Body of pancreas (tissue), 4 donors: ENCODE measurements around the gene GGT7. TPM values are rescaled to one million over a fixed set of nuclear protein-coding genes. Genes with fewer than 3 reads are reported as not detected.

Experiments used
- ATAC-seq: fragments of 150-250 bp; one replicate; pipeline ENCODE4 v1.9.1; 2016
- DNase-seq, 4 donors: peaks; one replicate each; pipeline ENCODE4 v3.0.0-alpha.2; 2019
- H3K27ac ChIP-seq, 4 donors: fragments of 200-600 bp; sonication (generic); 1 replicate in 3 of 4; 2 replicates in 1 of 4; pipeline versions ENCODE4 v1.5.1 to v1.6.1; 2016 to 2019; ENCODE audit warnings: mild to moderate bottlenecking in 1 of 4, mixed read lengths in 1 of 4, moderate library complexity in 1 of 4
- H3K27me3 ChIP-seq, 2 donors: fragments of 200-600 bp; sonication (generic); one replicate each; pipeline ENCODE4 v1.6.0; 2016; ENCODE audit warnings: mild to moderate bottlenecking in 1 of 2
- H3K36me3 ChIP-seq, 2 donors: fragments of 200-600 bp; sonication (generic); replicated peaks in 1 of 2; 2 replicates each; pipeline ENCODE4 v1.5.1; 2016; ENCODE audit warnings: low read depth in 2 of 2; ENCODE audit not compliant: insufficient read depth in 1 of 2
- H3K4me1 ChIP-seq: fragments of 200-600 bp; sonication (generic); one replicate; pipeline ENCODE4 v1.6.0; 2016
- H3K4me3 ChIP-seq, 2 donors: fragments of 200-600 bp; sonication (generic); 1 replicate in 1 of 2; 2 replicates in 1 of 2; pipeline ENCODE4 v1.5.1; 2016 to 2019
- H3K9me3 ChIP-seq, 3 donors: fragments of 200-600 bp; sonication (generic); 1 replicate in 2 of 3; 2 replicates in 1 of 3; pipeline ENCODE4 v1.5.1; 2016
- CTCF ChIP-seq, 7 experiments: fragments of 450-650 bp in 4 of 7; fragments of 200-600 bp in 3 of 7; sonication (generic) in 3 of 7; IDR thresholded peaks; one replicate each; pipeline ENCODE4 v1.5.1; 2016 to 2019; ENCODE audit warnings: antibody characterized with exemption in 7 of 7
- POLR2A ChIP-seq, 3 donors: fragments of 450-650 bp; IDR thresholded peaks; one replicate each; pipeline ENCODE4 v1.6.1; 2016; ENCODE audit warnings: antibody characterized with exemption in 3 of 3, mild to moderate bottlenecking in 2 of 3
- WGBS, 2 donors: methylation state at CpG; one replicate each; pipeline ENCODE4 v1.1.5; 2017; 5-methylcytosine and 5-hydroxymethylcytosine counted together
- intact Hi-C: fragments of 100-400 bp; cut with DNase I; formaldehyde crosslinking; loops from one replicate; pipeline ENCODE4 v1.15.1; 2023
- total RNA-seq, 2 donors: library from RNA; depleted of rRNA; stranded (reverse); fragments of >200 nt; gene quantifications; one replicate each; pipeline ENCODE4 v1.1.0, GENCODE V29; 2016

GGT7 gene
- total RNA-seq, 2 donors from 2014 or later, result 19.2 to 22.7 TPM

DNA sequence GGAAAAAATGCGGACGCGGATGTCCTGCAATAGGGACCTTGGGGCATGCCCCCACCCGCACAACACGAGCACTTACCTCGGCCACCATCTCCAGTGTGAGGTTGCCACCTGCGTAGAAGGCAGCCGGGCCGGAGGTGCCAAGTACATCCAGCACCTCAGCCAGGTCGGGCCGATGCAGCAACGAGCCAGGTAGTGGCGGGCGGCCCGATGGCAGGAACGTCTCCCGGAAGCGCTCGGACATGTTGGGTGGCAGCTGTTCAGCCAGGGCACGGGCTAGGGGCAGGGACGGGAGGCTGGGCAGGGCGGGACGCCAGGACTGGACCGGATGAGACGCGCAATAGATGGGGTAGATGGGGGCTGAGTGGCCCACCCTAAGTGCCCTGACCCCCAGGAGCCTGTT is 13.3 kb downstream of the GGT7 start:
- intact Hi-C loops, result no loop called here

DNA sequence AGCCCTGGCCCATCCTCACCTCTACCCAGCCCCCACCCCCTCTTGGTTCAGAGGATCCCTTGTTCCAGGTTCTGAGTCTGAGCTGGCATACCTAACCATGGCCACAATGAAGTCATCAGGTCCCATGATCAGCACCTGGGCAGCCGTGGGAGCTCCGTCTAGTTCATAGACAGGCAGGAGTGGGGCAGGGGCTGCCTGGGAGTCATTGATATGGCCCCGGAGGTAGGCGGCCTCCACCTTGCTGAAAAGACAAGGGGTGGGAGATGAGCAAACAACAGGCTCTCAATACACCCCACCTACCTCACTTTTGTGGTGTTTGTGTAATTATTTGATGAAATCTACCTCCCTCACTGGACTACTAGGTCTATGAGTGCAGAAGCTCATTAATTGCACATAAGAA is 20.4 kb downstream of the GGT7 start:
- H3K4me1 ChIP-seq, result no peaks in the 10 kb centered on the region
- DNase-seq (no peak), ATAC-seq (no peak)
- no peak overlapping the region for H3K4me3 ChIP-seq
- intact Hi-C loops, result no loop called here
- no peaks in the 10 kb centered on the region for H3K27me3 ChIP-seq
- H3K27ac ChIP-seq, result no peak overlapping the region
- TF ChIP-seq POLR2A (IDR thresholded peaks at IDR 0.05) (no peak), CTCF (IDR thresholded peaks at IDR 0.05) (no peak)
- H3K9me3 ChIP-seq, result no peaks in the 10 kb centered on the region
- H3K36me3 ChIP-seq, result peaks cover 0 to 8% of the 10 kb centered on the region in 2 donors
- WGBS, 2 donors, result 83 to 90% methylated on average over 1 to 4 of the region's 4 CpGs

More for the DNA sequence above, 13.3 kb downstream of the GGT7 start:
- Histone ChIP-seq H3K36me3 (no peaks in the 10 kb centered on the region), H3K27ac (no peak overlapping the region), H3K27me3 (no peaks in the 10 kb centered on the region), H3K4me3 (no peak overlapping the region), H3K9me3 (no peaks in the 10 kb centered on the region), H3K4me1 (peaks cover 6% of the 10 kb centered on the region)
- 95% methylated on average over 26 of the region's 26 CpGs for WGBS, 2 donors
- no peak for DNase-seq
- no peak for TF ChIP-seq CTCF (IDR thresholded peaks at IDR 0.05)
- no peak for TF ChIP-seq POLR2A (IDR thresholded peaks at IDR 0.05)
- ATAC-seq, result no peak

- intact Hi-C loops, result no loop called here
- Histone ChIP-seq H3K4me3 (no peak overlapping the region), H3K4me1 (no peaks in the 10 kb centered on the region), H3K36me3 (peaks cover 0 to 8% of the 10 kb centered on the region in 2 donors), H3K27me3 (no peaks in the 10 kb centered on the region), H3K9me3 (no peaks in the 10 kb centered on the region), H3K27ac (no peak overlapping the region)
- TF ChIP-seq POLR2A (IDR thresholded peaks at IDR 0.05) (no peak), CTCF (IDR thresholded peaks at IDR 0.05) (no peak)
- DNase-seq (no peak), ATAC-seq (no peak)
- WGBS, 2 donors, result 93 to 95% methylated on average over 8 to 14 of the region's 14 CpGs
These were observed 21.7 kb downstream of the GGT7 start for GRCh38 chr20:34850969-34851368.

DNA sequence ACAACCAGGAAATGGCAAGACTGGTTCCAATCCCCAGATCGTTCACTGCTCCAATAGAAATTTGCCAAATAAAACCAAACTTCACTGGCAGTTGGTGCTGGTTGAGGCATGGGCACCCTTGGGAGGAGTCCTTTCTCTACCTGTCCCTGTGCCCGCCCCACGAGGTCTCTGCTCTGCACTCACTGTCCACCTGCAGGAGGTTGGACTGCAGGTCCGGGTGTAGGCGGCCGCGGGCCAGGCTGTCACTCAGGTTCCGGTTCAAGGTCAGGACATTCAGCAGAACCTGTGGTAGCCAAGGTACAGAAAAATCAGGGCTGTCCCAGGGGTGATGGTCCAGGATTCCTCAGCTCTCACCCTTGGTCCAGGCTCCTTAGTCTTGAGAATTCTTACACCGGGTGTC is 22.9 kb downstream of the GGT7 start:
- ATAC-seq (no peak), DNase-seq (no peak)
- Histone ChIP-seq H3K27me3 (no peaks in the 10 kb centered on the region), H3K9me3 (no peaks in the 10 kb centered on the region), H3K36me3 (peaks cover 0 to 8% of the 10 kb centered on the region in 2 donors), H3K27ac (no peak overlapping the region), H3K4me3 (no peak overlapping the region), H3K4me1 (no peaks in the 10 kb centered on the region)
- WGBS, 2 donors, result 68 to 77% methylated on average over 8 to 9 of the region's 9 CpGs
- TF ChIP-seq CTCF (IDR thresholded peaks at IDR 0.05), result no peak
- no peak for TF ChIP-seq POLR2A (IDR thresholded peaks at IDR 0.05)
- intact Hi-C loops, result no loop called here

DNA sequence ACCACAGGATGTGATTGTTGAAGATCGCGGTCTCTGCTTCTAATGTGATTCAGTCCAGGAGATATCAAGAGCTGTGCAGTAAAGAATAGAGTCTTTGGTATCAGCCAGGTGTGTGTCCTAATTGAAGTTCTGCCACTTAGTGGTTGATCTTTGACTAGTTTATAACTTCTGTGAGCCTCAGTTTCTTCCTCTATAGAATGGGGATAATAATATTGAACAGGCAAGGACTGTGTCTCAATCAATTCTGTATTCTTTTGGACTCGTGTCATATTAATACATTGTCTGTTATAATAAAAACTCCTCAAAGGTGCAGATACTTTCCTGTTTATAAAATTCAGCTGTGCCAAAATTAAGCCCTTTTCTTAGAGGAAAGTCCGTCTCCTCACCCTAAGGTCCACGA is 24.1 kb downstream of the GGT7 start:
- 95 to 96% methylated on average over 5 of the region's 5 CpGs for WGBS, 2 donors
- no peak for DNase-seq
- H3K27me3 ChIP-seq, result no peaks in the 10 kb centered on the region
- intact Hi-C loops, result no loop called here
- no peak for TF ChIP-seq POLR2A (IDR thresholded peaks at IDR 0.05)
- TF ChIP-seq CTCF (IDR thresholded peaks at IDR 0.05), result no peak
- no peak overlapping the region for H3K4me3 ChIP-seq
- peaks cover 0 to 7% of the 10 kb centered on the region in 2 donors for H3K36me3 ChIP-seq
- H3K27ac ChIP-seq, result no peak overlapping the region
- H3K4me1 ChIP-seq, result no peaks in the 10 kb centered on the region
- no peaks in the 10 kb centered on the region for H3K9me3 ChIP-seq
- no peak for ATAC-seq
